Measurements from ENCODE around the gene MAN2B2. TPM values are rescaled to one million over a fixed set of nuclear protein-coding genes. Genes with fewer than 3 reads are reported as not detected.

MAN2B2 gene
- total RNA-seq, 1 experiment from 2014 or later: 27.8 TPM

DNA sequence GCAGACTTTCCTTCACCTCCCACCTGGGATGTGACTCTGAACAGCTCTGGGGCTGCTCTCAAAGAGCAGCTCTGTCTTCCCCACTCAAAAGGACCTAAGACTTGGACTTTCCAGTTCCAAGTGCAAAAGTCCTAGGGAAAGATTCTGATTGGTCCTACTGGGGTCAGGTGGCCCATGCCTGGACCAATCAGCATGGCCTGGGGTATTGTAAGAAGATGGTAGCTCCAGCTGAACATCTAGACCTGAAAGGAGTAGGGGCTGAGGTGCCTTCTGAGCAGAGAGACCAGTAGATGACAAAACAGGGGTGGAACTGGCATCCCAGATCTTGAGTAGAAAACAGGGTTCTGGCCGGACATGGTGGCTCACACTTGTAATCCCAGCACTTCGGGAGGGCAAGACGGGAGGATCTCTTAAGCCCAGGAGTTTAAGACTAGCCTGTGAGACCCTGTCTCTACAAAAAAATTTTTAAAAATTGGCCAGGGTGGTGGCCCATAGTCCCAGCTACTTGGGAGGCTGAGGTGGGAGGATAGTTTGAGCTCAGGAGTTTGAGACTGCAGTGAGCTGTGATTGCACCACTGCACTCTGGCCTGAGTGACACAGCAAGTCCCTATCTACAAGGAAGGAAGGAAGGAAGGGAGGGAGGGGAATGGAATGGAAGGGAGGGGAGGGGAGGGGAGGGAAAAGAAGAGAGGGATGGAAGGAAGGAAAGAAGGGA lies 38.1 kb downstream of the MAN2B2 start:
- Histone ChIP-seq H3K79me2 (ENCODE audit: low read depth) (no peaks in the 10 kb centered on the region), H3F3A (ENCODE audit: insufficient read depth, low read depth) (no peaks in the 10 kb centered on the region), H3K27ac (no peak overlapping the region), H3K9me2 (ENCODE audit: insufficient read depth) (no peaks in the 10 kb centered on the region), H3K4me2 (no peak overlapping the region), H4K20me1 (ENCODE audit: insufficient read depth) (no peaks in the 10 kb centered on the region), H3K4me3 (no peak overlapping the region), H3K9me3 (ENCODE audit: insufficient read depth, low read depth) (no peaks in the 10 kb centered on the region), H3K27me3 (ENCODE audit: insufficient read depth, low read depth) (no peaks in the 10 kb centered on the region), H2AFZ (no peak overlapping the region), H3K4me1 (replicated peaks; ENCODE audit: insufficient read depth) (no peaks in the 10 kb centered on the region), H3K36me3 (ENCODE audit: low read depth) (no peaks in the 10 kb centered on the region)
- BruUV-seq (replicated peaks): no TSS peak
- ChIA-PET CTCF (no interaction called here), POLR2A (ENCODE audit: unreplicated experiment) (interaction anchor here (0.6 to 0.7 kb wide), 2 partner anchors 58 to 76 kb away, joined by 3 to 21 read pairs; no protein-coding TSS in a partner anchor)
- DNase-seq: no peak
- no peak for TF ChIP-seq EZH2 (IDR thresholded peaks at IDR 0.05; ENCODE audit: low read depth)
- TF ChIP-seq, protein P1, sequence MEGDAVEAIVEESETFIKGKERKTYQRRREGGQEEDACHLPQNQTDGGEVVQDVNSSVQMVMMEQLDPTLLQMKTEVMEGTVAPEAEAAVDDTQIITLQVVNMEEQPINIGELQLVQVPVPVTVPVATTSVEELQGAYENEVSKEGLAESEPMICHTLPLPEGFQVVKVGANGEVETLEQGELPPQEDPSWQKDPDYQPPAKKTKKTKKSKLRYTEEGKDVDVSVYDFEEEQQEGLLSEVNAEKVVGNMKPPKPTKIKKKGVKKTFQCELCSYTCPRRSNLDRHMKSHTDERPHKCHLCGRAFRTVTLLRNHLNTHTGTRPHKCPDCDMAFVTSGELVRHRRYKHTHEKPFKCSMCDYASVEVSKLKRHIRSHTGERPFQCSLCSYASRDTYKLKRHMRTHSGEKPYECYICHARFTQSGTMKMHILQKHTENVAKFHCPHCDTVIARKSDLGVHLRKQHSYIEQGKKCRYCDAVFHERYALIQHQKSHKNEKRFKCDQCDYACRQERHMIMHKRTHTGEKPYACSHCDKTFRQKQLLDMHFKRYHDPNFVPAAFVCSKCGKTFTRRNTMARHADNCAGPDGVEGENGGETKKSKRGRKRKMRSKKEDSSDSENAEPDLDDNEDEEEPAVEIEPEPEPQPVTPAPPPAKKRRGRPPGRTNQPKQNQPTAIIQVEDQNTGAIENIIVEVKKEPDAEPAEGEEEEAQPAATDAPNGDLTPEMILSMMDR (conservative IDR thresholded peaks at IDR 0.05): no peak
- intact Hi-C loops (cut with micrococcal nuclease; ENCODE audit: unreplicated experiment): no loop called here

DNA sequence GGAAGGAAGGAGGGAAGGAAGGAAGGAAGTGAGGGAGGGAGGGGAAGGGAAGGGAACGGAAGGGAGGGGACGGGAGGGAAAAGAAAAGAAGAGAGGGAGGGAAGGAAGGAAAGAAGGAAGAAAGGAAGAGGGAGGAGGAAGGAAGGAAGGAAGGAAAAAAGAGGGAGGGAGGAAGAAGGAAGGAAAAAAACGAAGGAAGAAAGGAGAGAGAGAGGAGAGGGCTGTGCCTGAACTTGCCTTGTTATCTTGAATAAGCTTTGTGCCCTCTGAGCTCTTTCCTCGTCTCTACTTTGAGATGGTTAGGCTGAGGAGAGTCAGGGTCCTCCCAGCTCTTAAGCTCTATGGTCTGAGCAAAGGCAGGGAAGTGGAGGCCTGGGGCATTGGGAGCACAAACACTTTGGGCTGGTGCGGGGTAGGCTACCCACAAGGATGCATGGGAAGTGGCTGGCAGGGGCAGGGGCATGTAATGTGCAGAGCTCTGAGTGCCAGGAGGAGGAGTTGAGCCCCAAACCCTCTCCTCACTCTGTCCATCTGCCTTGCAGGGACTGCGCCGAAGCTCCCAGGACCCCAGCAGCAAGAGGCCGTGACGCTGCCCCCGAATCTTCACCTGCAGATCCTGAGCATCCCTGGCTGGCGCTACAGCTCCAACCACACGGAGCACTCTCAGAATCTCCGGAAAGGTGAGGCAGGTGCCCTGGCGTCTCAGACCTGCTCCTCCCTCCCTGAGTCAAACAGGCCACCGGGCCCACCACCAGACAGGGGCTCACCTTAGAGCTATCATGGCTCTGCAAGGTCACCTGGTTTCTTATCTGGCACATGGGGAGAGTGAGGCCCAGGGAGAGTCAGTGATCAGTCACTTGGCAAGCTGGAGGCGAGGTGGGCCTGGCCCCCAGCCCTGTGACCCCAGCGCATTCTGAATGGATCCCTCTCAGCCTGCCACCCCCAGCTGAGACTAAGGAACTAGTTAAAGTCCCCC lies 39.0 kb downstream of the MAN2B2 start:
- no peaks in the 10 kb centered on the region for H3F3A ChIP-seq (ENCODE audit: insufficient read depth, low read depth)
- H3K4me2 ChIP-seq: no peak overlapping the region
- no peaks in the 10 kb centered on the region for H3K36me3 ChIP-seq (ENCODE audit: low read depth)
- ChIA-PET CTCF (no interaction called here), POLR2A (ENCODE audit: unreplicated experiment) (interaction anchor here (0.6 to 0.7 kb wide), 2 partner anchors 57 to 75 kb away, joined by 3 to 21 read pairs; no protein-coding TSS in a partner anchor)
- no peak overlapping the region for H2AFZ ChIP-seq
- no peaks in the 10 kb centered on the region for H3K9me3 ChIP-seq (ENCODE audit: insufficient read depth, low read depth)
- TF ChIP-seq EZH2 (IDR thresholded peaks at IDR 0.05; ENCODE audit: low read depth): no peak
- TF ChIP-seq, protein P1 (conservative IDR thresholded peaks at IDR 0.05): no peak
- DNase-seq: no peak
- no peaks in the 10 kb centered on the region for H3K9me2 ChIP-seq (ENCODE audit: insufficient read depth)
- H4K20me1 ChIP-seq (ENCODE audit: insufficient read depth): no peaks in the 10 kb centered on the region
- H3K79me2 ChIP-seq (ENCODE audit: low read depth): no peaks in the 10 kb centered on the region
- H3K4me3 ChIP-seq: no peak overlapping the region
- no peaks in the 10 kb centered on the region for H3K27me3 ChIP-seq (ENCODE audit: insufficient read depth, low read depth)
- no peaks in the 10 kb centered on the region for H3K4me1 ChIP-seq (replicated peaks; ENCODE audit: insufficient read depth)
- no peak overlapping the region for H3K27ac ChIP-seq
- intact Hi-C loops (cut with micrococcal nuclease; ENCODE audit: unreplicated experiment): no loop called here
- no TSS peak for BruUV-seq (replicated peaks)

DNA sequence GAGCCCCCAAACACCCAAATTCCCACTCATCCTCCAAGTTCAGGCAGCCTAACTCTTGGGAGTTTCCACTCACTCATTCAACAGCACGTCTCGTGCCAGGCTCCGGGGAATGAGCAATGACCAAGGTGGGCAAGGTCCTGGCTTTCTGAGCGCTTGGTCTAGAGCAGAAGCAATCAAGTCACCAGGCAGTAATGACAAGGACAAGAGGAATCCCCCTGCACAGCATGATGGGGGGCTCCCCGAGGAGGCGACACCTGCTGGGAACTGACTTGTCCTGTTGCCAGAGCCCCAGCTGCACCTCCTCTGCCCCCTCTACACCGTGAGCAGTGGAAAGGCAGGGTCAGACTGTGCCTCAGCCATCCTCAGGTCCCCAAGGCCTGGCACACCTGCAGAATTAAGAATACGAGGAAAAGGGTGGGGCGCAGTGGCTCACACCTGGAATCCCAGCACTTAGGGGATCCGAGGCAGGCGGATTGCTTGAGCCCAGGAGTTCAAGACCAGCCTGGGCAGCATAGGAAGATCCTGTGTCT lies 39.8 kb downstream of the MAN2B2 start:
- no peak overlapping the region for H3K4me2 ChIP-seq
- ChIA-PET POLR2A (ENCODE audit: unreplicated experiment) (interaction anchor here (0.7 kb wide), 1 partner anchor 101 kb away, joined by 3 read pairs; the partner anchor contains the start of gene BLOC1S4), CTCF (no interaction called here)
- H4K20me1 ChIP-seq (ENCODE audit: insufficient read depth): no peaks in the 10 kb centered on the region
- TF ChIP-seq, protein P1 (conservative IDR thresholded peaks at IDR 0.05): no peak
- TF ChIP-seq EZH2 (IDR thresholded peaks at IDR 0.05; ENCODE audit: low read depth): no peak
- H3K4me1 ChIP-seq (replicated peaks; ENCODE audit: insufficient read depth): no peaks in the 10 kb centered on the region
- no peak for DNase-seq
- no peaks in the 10 kb centered on the region for H3K36me3 ChIP-seq (ENCODE audit: low read depth)
- H2AFZ ChIP-seq: no peak overlapping the region
- no TSS peak for BruUV-seq (replicated peaks)
- no peaks in the 10 kb centered on the region for H3F3A ChIP-seq (ENCODE audit: insufficient read depth, low read depth)
- H3K27me3 ChIP-seq (ENCODE audit: insufficient read depth, low read depth): no peaks in the 10 kb centered on the region
- no peaks in the 10 kb centered on the region for H3K9me2 ChIP-seq (ENCODE audit: insufficient read depth)
- no peaks in the 10 kb centered on the region for H3K9me3 ChIP-seq (ENCODE audit: insufficient read depth, low read depth)
- H3K4me3 ChIP-seq: no peak overlapping the region
- H3K79me2 ChIP-seq (ENCODE audit: low read depth): no peaks in the 10 kb centered on the region
- intact Hi-C loops (cut with micrococcal nuclease; ENCODE audit: unreplicated experiment): no loop called here
- H3K27ac ChIP-seq: no peak overlapping the region

Measured in PC-9 (cell line).